ENCODE measurements around the gene PTCH2. TPM values are rescaled to one million over a fixed set of nuclear protein-coding genes. Genes with fewer than 3 reads are reported as not detected.
A peak's percentile ranks its signal among the peaks of the same experiment; 100 is the strongest.

Gene PTCH2
- total and polyA plus RNA-seq, 2 of the 13 experiments (the other 11 are each of a cell fraction or from before 2014, with no cell fraction given), result 0.60 to 1.5 TPM

DNA sequence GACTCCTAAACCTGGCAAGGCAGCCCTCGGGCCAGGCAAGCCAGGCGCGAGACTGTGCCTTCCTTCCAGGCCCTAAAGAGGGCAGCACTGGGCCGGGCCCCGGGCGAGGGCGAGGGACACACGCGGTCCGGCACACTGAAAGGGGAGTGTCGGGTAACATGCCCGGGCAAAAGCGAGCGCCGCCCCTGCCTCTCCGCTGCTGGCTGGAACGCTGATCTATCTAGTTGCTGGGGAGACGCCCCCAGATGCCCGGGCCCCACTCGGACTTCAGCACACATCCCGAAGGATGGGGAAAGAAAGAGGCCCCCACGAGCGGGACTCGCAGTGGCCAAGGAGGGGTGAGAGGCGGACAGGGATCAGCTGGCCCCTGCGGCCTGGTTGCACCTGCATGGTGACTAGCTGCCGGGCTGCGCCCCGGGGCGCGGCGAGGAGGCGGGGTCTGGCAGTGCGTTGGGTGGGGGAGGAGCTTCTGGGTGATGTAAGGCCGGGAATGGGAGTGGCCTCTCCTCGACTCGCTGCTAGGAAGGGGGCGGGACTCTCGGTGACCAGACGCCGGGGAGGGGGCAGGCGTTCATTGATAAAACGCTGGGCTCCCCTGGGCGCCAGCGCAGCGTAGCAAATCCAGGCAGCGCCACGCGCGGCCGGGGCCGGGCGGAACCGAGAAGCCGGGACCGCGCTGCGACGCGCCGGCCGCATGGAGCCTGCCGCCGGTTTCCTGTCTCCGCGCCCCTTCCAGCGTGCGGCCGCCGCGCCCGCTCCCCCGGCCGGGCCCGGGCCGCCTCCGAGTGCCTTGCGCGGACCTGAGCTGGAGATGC, 43.1 kb downstream of the PTCH2 start, which contains the start of gene PLK3 (continued):
- TF ChIP-seq HNF1A (IDR thresholded peaks at IDR 0.05; ENCODE audit: low read depth) (no peak), HNF1A (CRISPR knock-in tag; IDR thresholded peaks at IDR 0.05; ENCODE audit: borderline replicate concordance) (peak; percentile 70; the same call in 1 of the 2 replicates), ZNF589 (CRISPR knock-in tag; conservative IDR thresholded peaks at IDR 0.05) (peak; percentile 76; the same call in 1 of the 2 replicates), HOXA9 (CRISPR knock-in tag; IDR thresholded peaks at IDR 0.05; ENCODE audit: borderline replicate concordance) (peak; percentile 57; the same call in 1 of the 2 replicates), REXO4 (CRISPR knock-in tag; IDR thresholded peaks at IDR 0.05; ENCODE audit: borderline replicate concordance) (no peak), RBAK (CRISPR knock-in tag; IDR thresholded peaks at IDR 0.05) (no peak), ZSCAN31 (CRISPR knock-in tag; IDR thresholded peaks at IDR 0.05; ENCODE audit: low read depth) (peak; percentile 34; the same call in 1 of the 2 replicates), SRSF9 (IDR thresholded peaks at IDR 0.05; ENCODE audit: borderline replicate concordance, insufficient read depth, low read depth, low read length, poor library complexity, severe bottlenecking) (no peak), MBNL3 (CRISPR knock-in tag; conservative IDR thresholded peaks at IDR 0.05) (no peak), RARA (CRISPR knock-in tag; IDR thresholded peaks at IDR 0.05) (peak; percentile 24), FIP1L1 (IDR thresholded peaks at IDR 0.05; ENCODE audit: borderline replicate concordance, insufficient read depth, low read depth, low read length) (no peak), DNMT1 (CRISPR knock-in tag; IDR thresholded peaks at IDR 0.05) (no peak), ZNF788 (CRISPR knock-in tag; IDR thresholded peaks at IDR 0.05; ENCODE audit: borderline replicate concordance) (peak; percentile 73; the same call in 1 of the 2 replicates), ZSCAN12 (CRISPR knock-in tag; IDR thresholded peaks at IDR 0.05) (no peak), IRF1 (CRISPR knock-in tag; IDR thresholded peaks at IDR 0.05; ENCODE audit: low read depth) (0 out of 2 replicates have a peak, but pooled peaks have one; percentile 22), NFYC (CRISPR knock-in tag; IDR thresholded peaks at IDR 0.05) (peak; percentile 51), SYNCRIP (IDR thresholded peaks at IDR 0.05; ENCODE audit: insufficient read depth, low read depth, low read length) (no peak)
- TF ChIP-seq, protein P1, sequence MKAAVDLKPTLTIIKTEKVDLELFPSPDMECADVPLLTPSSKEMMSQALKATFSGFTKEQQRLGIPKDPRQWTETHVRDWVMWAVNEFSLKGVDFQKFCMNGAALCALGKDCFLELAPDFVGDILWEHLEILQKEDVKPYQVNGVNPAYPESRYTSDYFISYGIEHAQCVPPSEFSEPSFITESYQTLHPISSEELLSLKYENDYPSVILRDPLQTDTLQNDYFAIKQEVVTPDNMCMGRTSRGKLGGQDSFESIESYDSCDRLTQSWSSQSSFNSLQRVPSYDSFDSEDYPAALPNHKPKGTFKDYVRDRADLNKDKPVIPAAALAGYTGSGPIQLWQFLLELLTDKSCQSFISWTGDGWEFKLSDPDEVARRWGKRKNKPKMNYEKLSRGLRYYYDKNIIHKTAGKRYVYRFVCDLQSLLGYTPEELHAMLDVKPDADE (CRISPR knock-in tag; IDR thresholded peaks at IDR 0.05), result no peak

Measured in HepG2 (cell line).